Stimulated activated naive B cell treated with anti-CD40 and anti-IgM and Interleukin-4, amounts not matched to agents 10 μg/mL and 1 μg/mL and 100 μg/mL, for 72 hours (primary cell): ENCODE data around the gene MAP3K20.

Source experiments
- ATAC-seq, 2 donors: fragments of 150-1000 bp; cut with Tn5 transposase; replicated peaks; 2 replicates each; pipeline ENCODE4 v1.10.0; 2021; ENCODE audit warnings: moderate library complexity in 1 of 2
- DNase-seq: peaks from one replicate; pipeline ENCODE4 v3.0.0; 2021
- H3K27ac Mint-ChIP-seq: one replicate; pipeline ENCODE4 v1.8.0; 2022; ENCODE audit warnings: mild to moderate bottlenecking, mixed read lengths
- H3K27me3 Mint-ChIP-seq, 2 donors: one replicate each; pipeline ENCODE4 v1.8.0; 2022; ENCODE audit warnings: mixed read lengths in 2 of 2
- H3K36me3 Mint-ChIP-seq, 2 donors: one replicate each; pipeline ENCODE4 v1.8.0; 2022; ENCODE audit warnings: mixed read lengths in 2 of 2, mild to moderate bottlenecking in 1 of 2
- H3K4me1 Mint-ChIP-seq, 2 donors: one replicate each; pipeline ENCODE4 v1.8.0; 2022; ENCODE audit warnings: mixed read lengths in 2 of 2, mild to moderate bottlenecking in 1 of 2
- H3K4me3 Mint-ChIP-seq, 2 donors: one replicate each; pipeline ENCODE4 v1.8.0; 2022; ENCODE audit warnings: mild to moderate bottlenecking in 2 of 2, mixed read lengths in 2 of 2, moderate library complexity in 1 of 2
- H3K9me3 Mint-ChIP-seq, 2 donors: one replicate each; pipeline ENCODE4 v1.8.0; 2022; ENCODE audit warnings: mixed read lengths in 2 of 2, mild to moderate bottlenecking in 1 of 2

The MAP3K20 gene

DNA sequence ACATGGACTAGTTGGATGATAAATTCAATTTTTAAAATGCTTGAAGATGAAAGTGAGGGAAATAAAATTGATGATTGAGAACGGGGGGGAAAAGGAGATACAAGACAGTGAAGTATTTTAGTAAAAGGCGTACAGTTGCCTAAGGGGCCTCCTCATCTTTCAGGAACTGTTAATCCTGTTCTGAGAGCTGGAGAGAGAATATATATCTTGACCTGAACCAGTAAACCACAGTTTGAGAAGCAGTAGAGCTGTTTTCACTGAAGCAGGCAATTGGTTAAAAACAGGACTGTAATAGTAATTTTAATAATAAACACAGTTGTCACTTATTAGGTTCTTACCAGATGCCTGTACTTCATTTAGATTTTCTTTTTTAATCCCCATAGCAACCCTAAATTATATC, 137.5 kb downstream of the MAP3K20 start:
- Mint-ChIP-seq H3K9me3 (no peaks in the 10 kb centered on the region), H3K27me3 (no peaks in the 10 kb centered on the region), H3K36me3 (peaks cover 9 to 10% of the 10 kb centered on the region in 2 donors), H3K4me3 (no peak overlapping the region), H3K4me1 (peaks cover 0 to 1% of the 10 kb centered on the region in 2 donors), H3K27ac (no peak overlapping the region)
- ATAC-seq (no peak), DNase-seq (no peak)

DNA sequence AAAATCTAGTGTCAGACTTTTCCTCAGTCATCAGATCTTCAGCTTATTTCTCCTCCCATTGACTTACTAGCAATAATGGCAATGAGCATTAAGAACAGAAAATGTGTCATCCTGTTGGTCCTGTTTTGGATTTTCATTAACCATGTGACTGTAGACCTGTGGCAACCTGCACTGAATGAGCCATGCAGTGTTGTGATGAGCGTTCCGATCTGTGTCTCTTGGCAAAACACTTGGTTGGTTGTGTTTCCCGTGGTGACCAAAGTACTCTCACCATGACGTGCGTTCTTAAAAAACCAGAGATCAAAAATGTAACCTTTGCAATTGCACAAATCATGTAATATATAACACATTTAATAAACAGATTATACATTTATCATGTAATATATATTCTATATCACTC, 138.6 kb downstream of the MAP3K20 start:
- H3K4me3 Mint-ChIP-seq: no peak overlapping the region
- H3K27me3 Mint-ChIP-seq: no peaks in the 10 kb centered on the region
- no peak for DNase-seq
- H3K4me1 Mint-ChIP-seq: peaks cover 0 to 1% of the 10 kb centered on the region in 2 donors
- H3K9me3 Mint-ChIP-seq: no peaks in the 10 kb centered on the region
- no peak for ATAC-seq
- H3K36me3 Mint-ChIP-seq: peaks cover 9 to 10% of the 10 kb centered on the region in 2 donors
- H3K27ac Mint-ChIP-seq: no peak overlapping the region

DNA sequence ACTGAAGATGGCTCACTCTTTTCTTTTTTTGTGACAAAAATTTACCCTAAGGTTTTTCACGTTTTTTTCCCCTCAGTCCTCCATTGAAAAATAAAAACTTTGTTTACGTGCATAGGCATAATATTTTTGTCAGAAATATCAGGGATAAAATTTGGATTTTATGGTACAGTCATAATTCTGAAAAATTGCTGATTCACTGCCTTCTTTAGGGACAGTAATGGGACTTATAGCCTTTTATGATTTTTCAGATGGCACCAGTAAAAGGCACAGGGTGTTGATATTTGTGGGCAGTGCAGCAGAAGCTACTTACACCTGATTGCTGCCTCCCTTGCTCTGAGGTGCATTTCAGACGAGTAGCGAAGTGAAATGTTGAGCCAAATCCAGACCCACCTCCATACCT, 139.7 kb downstream of the MAP3K20 start:
- Mint-ChIP-seq H3K36me3 (peaks cover 7 to 9% of the 10 kb centered on the region in 2 donors), H3K4me1 (peaks cover 0 to under 1% of the 10 kb centered on the region in 2 donors), H3K27me3 (no peaks in the 10 kb centered on the region), H3K4me3 (no peak overlapping the region), H3K27ac (no peak overlapping the region), H3K9me3 (no peaks in the 10 kb centered on the region)
- ATAC-seq (no peak), DNase-seq (no peak)

DNA sequence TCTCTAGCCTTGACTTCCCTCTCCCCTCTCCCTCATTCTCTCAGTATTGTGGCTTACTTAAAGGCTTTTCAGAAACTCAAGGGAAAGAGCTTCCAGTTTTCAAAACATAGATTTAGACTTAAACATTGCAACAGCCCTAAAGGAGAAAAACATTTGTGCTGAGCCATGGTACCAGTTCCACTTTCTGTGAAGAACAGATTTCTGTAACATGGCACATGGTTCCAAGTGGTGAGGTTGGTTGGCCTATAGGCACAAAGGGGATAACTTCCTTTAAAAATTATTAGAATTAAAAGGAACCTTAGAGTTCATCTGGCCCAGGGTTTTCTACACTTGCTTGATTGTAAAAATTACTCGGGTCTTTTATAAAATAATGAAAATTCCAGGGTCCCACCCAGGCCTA, 140.4 kb downstream of the MAP3K20 start:
- ATAC-seq (no peak), DNase-seq (no peak)
- Mint-ChIP-seq H3K4me3 (no peak overlapping the region), H3K27ac (no peak overlapping the region), H3K9me3 (no peaks in the 10 kb centered on the region), H3K36me3 (peaks cover 10 to 11% of the 10 kb centered on the region in 2 donors), H3K27me3 (no peaks in the 10 kb centered on the region), H3K4me1 (no peaks in the 10 kb centered on the region)

DNA sequence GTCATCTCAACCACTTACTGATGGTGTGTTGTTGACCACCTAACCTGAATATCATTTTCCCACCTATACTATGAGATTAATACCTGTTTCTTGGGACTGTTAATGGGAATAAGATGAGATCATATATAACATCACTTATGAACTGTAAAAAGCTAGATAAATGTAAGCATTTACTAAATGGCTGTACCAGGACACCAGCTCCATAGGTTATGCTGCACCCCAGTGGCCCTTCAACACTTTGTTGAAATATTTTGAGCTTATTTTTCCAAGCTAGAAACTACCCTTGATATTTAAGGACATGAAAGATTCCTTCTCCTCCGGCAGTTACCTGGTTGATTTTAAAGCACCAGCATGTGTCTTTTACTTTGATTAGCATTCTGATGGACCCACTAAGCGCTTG, 141.0 kb downstream of the MAP3K20 start:
- DNase-seq (no peak), ATAC-seq (no peak)
- Mint-ChIP-seq H3K4me3 (no peak overlapping the region), H3K27me3 (no peaks in the 10 kb centered on the region), H3K36me3 (peaks cover 10 to 11% of the 10 kb centered on the region in 2 donors), H3K9me3 (no peaks in the 10 kb centered on the region), H3K4me1 (no peaks in the 10 kb centered on the region), H3K27ac (no peak overlapping the region)

DNA sequence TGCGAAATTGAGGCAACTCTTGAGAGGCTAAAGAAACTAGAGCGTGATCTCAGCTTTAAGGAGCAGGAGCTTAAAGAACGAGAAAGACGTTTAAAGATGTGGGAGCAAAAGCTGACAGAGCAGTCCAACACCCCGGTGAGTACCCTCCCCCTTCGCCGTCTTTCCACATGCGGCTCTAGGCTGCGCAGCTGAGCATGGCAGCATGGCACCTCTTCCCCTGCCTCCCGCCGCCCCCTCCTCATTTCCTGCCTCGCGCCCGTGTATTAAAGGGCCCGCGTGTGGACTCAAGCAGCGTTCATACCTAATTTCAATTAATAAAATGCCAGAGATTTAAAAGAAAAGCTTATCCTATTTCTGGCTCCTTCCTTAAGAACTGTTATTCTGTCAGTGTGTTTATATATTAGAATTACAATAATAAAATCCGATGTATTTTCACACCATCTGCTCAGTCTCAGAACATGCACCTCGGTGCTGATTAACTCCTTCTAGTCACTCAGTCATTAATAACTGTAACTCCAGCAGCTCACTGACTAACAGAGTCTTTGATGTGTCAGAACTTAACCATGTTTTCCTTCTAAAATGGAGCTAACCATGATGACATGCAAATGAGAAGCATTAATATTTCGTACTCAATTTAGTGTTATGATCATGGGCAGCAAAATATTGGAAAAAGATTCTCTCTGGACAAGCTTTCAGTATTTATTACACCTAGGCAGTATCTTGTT, 141.6 kb downstream of the MAP3K20 start:
- H3K27ac Mint-ChIP-seq: no peak overlapping the region
- ATAC-seq (no peak), DNase-seq (no peak)
- H3K27me3 Mint-ChIP-seq: no peaks in the 10 kb centered on the region
- no peaks in the 10 kb centered on the region for H3K9me3 Mint-ChIP-seq
- peaks cover 10% of the 10 kb centered on the region in 2 donors for H3K36me3 Mint-ChIP-seq
- H3K4me3 Mint-ChIP-seq: no peak overlapping the region
- H3K4me1 Mint-ChIP-seq: no peaks in the 10 kb centered on the region

DNA sequence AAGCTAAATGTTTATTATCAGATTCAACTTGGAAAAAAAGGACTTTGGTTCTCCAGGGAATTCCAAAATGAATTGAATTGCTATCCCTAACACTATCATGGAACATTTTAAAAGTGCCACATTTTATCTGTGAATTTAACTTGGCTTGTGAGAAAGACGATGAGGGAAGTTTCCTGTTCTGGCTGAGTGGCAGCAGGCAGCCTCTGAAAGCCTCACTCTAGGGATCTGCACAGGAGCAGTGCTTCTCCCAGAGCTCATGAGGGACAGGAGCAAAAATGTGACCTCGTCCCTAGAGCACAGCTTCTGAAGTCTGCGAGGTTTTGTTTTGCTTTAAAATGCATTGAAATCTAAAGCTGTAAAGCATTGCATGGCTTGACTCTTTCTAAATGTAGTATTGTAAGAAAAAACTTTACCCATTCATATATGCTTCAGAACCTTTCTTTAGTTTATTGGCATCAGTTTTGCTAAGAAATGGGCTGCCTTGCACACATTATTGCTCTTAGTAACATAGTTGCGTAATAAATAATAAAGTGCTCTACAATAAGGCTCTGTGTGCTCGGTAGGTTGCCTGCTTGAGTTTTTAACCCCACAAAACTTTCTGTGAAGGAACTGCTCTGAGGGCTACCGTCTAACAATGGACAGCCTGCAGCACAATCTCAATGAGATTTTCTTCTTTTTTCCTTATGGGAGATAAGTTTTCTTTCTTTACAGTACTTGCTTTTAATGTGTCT, 142.8 kb downstream of the MAP3K20 start:
- H3K36me3 Mint-ChIP-seq: peaks cover 10% of the 10 kb centered on the region in 2 donors
- ATAC-seq: no peak
- no peak overlapping the region for H3K4me3 Mint-ChIP-seq
- no peaks in the 10 kb centered on the region for H3K4me1 Mint-ChIP-seq
- no peak overlapping the region for H3K27ac Mint-ChIP-seq
- H3K9me3 Mint-ChIP-seq: no peaks in the 10 kb centered on the region
- no peak for DNase-seq
- H3K27me3 Mint-ChIP-seq: no peaks in the 10 kb centered on the region

DNA sequence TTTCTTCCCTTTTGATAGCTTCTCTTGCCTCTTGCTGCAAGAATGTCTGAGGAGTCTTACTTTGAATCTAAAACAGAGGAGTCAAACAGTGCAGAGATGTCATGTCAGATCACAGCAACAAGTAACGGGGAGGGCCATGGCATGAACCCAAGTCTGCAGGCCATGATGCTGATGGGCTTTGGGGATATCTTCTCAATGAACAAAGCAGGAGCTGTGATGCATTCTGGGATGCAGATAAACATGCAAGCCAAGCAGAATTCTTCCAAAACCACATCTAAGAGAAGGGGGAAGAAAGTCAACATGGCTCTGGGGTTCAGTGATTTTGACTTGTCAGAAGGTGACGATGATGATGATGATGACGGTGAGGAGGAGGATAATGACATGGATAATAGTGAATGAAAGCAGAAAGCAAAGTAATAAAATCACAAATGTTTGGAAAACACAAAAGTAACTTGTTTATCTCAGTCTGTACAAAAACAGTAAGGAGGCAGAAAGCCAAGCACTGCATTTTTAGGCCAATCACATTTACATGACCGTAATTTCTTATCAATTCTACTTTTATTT, 145.6 kb downstream of the MAP3K20 start:
- DNase-seq: no peak
- no peaks in the 10 kb centered on the region for H3K27me3 Mint-ChIP-seq
- H3K9me3 Mint-ChIP-seq: no peaks in the 10 kb centered on the region
- H3K27ac Mint-ChIP-seq: no peak overlapping the region
- H3K4me1 Mint-ChIP-seq: no peaks in the 10 kb centered on the region
- H3K36me3 Mint-ChIP-seq: peaks cover 7 to 8% of the 10 kb centered on the region in 2 donors
- H3K4me3 Mint-ChIP-seq: no peak overlapping the region
- no peak for ATAC-seq

DNA sequence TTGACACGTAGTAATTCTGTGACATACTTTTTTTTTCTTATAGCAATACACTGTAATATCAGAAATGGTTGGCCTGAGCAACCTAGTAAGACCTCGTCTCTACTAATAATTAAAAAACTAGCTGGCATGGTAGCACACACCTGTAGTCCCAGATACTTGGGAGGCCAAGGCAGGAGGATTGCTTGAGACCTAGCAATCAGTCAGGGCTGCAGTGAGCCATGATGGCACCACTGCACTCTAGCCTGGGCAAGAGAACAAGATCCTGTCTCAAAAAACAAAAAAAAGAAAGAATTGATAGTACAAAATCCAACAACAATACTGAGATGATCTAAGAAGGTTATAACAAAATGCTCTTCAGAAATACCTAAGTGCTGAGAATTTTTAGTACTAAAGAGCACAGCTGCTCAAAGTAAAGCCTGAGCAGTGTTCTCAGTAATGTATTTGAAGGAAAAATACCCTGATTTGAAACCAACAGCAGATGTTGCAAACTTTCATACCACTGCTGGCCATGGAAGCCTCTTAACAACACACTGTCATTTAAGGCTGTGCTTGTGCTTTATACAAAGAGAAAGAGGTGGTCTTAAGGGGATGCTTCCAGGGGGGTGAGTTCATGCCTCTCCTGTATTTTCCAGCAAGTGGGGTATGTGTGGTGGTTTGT, 146.4 kb downstream of the MAP3K20 start:
- DNase-seq: no peak
- Mint-ChIP-seq H3K27me3 (no peaks in the 10 kb centered on the region), H3K36me3 (peaks cover 7 to 8% of the 10 kb centered on the region in 2 donors)

DNA sequence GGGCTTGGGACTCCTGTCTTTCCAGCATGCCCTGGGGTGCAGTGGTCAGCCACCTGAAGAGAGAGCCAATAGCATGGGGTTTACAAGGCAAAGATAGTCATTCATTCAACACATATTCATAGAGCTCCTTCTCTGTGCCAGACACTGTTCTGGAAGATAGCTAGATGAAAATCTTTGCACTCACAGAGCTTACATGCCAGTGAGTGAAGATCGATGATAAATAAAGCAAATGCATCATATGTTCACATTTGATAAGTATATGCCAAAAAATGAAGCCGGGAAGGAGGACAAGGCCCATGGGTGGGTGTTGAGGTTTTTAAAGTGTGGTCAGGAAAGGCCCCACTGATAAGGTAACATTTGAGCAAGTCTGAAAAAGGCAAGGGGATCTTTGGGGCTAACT, 148.2 kb downstream of the MAP3K20 start:
- DNase-seq: no peak

More for the DNA sequence above, 146.4 kb downstream of the MAP3K20 start:
- Mint-ChIP-seq H3K4me3 (no peak overlapping the region), H3K4me1 (no peaks in the 10 kb centered on the region), H3K9me3 (no peaks in the 10 kb centered on the region), H3K27ac (no peak overlapping the region)
- no peak for ATAC-seq

DNA sequence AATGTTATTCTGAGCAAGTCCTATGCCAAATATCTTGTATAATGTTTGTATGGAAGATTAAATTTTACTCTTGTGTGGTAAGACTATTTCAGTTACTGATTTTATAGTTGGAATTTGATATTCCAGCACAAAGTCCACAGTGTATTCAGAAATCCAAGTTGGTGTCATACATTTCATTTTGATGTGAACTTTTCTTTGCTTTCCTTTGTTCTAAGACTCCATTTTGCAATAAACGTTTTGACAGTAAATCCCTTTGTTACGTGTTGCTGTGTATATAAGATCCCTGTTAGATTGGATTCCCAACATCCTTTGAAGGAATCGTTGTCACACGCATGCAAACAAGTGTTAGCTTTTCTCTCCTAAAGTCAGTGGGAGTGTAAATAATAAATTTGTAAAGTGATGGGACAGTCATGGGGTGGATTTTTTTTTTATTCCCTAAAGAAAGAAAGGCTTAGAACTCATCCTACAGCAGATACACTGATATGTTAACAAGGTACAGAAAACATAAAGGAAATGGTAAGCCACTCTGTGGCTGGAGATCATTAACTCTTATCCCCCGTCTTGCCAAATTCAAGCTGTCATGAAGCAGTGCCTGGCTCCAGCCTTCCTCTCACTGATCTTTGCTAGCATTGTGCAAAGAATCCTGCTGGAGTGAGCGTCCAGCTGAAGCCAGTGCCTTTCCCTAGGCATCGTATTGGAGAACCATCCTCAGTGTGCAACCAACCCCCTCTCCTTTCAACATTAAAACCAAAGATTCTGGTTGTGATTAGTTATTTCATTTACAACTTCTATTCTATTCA, 151.5 kb downstream of the MAP3K20 start:
- Mint-ChIP-seq H3K27ac (no peak overlapping the region), H3K36me3 (peaks cover 0 to 13% of the 10 kb centered on the region in 2 donors), H3K4me3 (no peak overlapping the region), H3K9me3 (no peaks in the 10 kb centered on the region), H3K4me1 (no peaks in the 10 kb centered on the region), H3K27me3 (no peaks in the 10 kb centered on the region)
- ATAC-seq (no peak), DNase-seq (no peak)

More for the DNA sequence above, 148.2 kb downstream of the MAP3K20 start:
- ATAC-seq: no peak
- Mint-ChIP-seq H3K4me3 (no peak overlapping the region), H3K27ac (no peak overlapping the region), H3K9me3 (no peaks in the 10 kb centered on the region), H3K4me1 (no peaks in the 10 kb centered on the region), H3K36me3 (peaks cover 7 to 12% of the 10 kb centered on the region in 2 donors), H3K27me3 (no peaks in the 10 kb centered on the region)

DNA sequence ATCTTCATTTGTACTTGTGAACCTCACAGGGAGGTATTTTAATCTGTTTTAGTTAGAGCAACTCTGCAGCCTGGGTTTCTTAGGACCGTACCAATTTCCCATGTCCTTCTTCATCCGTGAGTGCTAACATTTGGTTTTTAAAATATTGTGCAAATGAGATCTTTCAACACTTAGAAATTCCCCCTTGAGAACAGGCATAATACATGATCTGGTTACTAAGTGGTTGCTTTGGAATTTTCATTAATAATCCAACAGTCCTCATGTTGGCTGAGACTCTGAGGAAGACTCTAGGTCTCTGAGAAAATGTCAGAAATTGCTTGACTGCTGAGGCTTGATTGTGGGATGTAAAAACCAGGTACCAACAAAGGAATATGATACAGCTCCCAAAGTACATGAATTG, 153.4 kb downstream of the MAP3K20 start:
- H3K4me1 Mint-ChIP-seq: no peaks in the 10 kb centered on the region
- no peak overlapping the region for H3K4me3 Mint-ChIP-seq
- H3K36me3 Mint-ChIP-seq: peaks cover 5 to 22% of the 10 kb centered on the region in 2 donors
- ATAC-seq: no peak
- DNase-seq: no peak
- no peaks in the 10 kb centered on the region for H3K9me3 Mint-ChIP-seq
- no peaks in the 10 kb centered on the region for H3K27me3 Mint-ChIP-seq
- no peak overlapping the region for H3K27ac Mint-ChIP-seq

DNA sequence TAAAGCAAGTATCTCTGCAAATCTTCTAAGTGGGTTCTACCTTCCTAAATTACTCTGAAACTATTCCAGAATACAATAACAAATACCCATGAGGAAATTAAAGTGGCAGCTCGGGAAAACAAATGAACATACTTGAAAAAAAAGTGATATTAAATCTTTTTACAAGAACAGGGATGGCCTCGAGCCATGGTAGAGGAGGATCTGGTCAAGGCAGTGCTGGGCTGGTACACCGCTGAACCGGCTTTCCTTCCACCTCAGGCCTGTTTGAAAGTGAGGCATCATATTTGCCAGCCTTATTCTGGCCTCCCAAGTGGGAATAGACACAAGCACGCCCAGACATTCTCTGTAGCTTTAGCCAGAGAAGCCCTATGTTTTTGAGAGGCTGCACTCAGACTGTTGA, 154.5 kb downstream of the MAP3K20 start:
- no peak overlapping the region for H3K4me3 Mint-ChIP-seq
- no peaks in the 10 kb centered on the region for H3K27me3 Mint-ChIP-seq
- no peaks in the 10 kb centered on the region for H3K4me1 Mint-ChIP-seq
- H3K36me3 Mint-ChIP-seq: peaks cover 12 to 33% of the 10 kb centered on the region in 2 donors
- no peaks in the 10 kb centered on the region for H3K9me3 Mint-ChIP-seq
- ATAC-seq (no peak), DNase-seq (no peak)
- H3K27ac Mint-ChIP-seq: no peak overlapping the region

DNA sequence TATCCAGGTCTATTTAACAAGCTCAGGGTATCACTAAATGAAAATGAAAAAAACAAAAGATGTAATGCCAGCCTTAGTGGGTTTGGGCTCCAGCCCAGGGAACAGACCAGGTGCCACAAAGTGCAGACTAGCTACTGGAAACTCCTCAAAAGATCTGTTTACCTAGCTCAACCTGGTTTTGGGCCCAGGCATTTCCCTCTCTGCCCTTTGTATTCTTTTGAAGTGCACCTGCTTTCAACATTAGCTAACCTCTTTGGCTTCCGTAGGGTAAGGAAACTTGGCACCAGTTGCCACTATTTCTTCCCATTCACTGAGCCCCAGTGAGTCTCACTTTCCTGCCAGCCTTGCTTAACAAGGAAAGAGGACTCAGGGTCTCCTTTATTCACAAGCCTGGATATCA, 155.4 kb downstream of the MAP3K20 start:
- H3K4me3 Mint-ChIP-seq: no peak overlapping the region
- H3K36me3 Mint-ChIP-seq: peaks cover 12 to 36% of the 10 kb centered on the region in 2 donors
- no peaks in the 10 kb centered on the region for H3K4me1 Mint-ChIP-seq
- DNase-seq: no peak
- no peaks in the 10 kb centered on the region for H3K9me3 Mint-ChIP-seq
- no peaks in the 10 kb centered on the region for H3K27me3 Mint-ChIP-seq
- no peak overlapping the region for H3K27ac Mint-ChIP-seq
- ATAC-seq: no peak
